ENCODE results near the gene RAPGEF3. TPM values are rescaled to one million over a fixed set of nuclear protein-coding genes. Genes with fewer than 3 reads are reported as not detected.

RAPGEF3 gene
- total RNA-seq, 2 donors from 2014 or later, result 27.3 to 35.9 TPM

DNA sequence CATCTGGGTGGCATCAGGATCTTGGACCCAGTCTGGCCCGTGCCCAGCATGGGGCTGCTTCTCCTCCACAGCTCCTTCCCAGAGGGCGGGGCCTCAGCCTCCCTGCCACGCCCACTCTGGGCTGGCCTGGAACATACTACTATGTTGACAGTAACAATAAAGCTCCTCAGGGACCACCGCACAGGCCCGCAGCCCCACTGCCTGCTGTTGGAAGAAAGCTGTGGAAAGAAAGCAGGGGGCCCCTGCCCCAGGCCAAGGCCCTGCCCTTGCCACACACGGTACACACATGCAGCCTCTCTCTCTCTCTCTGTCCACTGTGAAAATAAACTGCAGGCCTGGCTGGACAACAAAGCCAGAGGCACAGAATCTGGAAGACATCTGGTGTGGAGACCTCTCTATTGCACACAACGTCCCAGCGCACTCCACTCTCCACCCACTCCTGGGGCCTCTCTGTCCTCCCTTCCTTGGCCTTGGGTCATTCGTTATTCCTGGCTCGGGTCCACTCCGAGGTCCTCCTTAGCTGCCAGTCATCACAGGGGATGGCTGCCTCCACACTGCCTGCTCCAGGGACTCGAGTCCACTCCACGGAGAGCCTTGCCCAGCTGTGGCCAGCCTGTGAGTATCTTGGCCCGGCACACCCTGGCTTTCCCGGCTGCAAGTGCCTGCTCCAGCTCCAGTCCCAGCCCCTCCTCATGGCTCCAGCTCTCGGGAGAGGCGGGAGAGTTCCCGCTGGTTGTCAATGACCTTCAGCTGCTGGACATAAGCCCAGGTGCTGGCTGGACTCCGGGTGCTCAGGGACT lies 21.6 kb downstream of the RAPGEF3 start:
- ATAC-seq, result peak; percentile 79 to 83
- DNase-seq, result peak; percentile 91
- intact Hi-C loops (cut with DNase I), result no loop called here

DNA sequence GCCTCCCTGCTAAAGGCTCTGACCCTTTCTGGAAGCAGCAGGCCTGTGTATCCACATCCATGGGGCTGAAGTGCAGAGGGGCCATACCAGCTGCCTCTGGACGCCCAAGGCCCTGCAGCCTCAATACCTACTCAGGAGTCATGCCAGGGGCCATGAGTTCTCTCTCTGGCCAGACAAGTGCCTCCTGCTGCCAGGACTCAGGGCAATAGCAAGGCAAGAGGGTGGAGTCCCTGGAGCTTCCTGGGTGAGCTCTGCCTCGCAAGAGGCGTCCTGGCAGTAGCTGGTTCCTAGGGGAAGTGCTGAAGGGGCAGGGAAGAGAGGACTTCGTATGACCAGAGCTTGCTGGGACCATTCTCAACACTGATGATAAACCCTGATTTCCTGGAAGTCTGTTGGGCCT lies 22.5 kb downstream of the RAPGEF3 start:
- ATAC-seq (peak in 1 of 2 donors; percentile 0), DNase-seq (no peak)
- intact Hi-C loops (cut with DNase I), result no loop called here

DNA sequence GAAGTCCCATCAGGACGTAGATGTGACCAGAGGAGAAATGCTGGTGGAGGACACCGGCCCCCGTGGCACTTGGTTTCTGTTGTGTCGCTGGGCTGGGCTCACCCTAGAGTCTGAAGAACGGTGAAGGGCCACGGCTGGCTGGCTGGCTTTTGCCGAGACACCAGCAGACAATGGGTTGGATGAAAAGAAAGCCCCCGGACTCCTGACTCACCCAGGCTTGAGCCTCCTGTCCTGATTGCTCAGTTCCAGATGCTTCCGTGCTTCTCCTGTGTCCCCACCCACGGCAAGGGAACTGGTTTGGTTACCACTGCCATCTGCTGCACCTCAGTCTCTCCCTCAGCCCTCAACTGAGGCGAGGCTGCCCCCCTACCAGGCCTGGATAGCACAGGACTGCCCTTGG lies 23.0 kb downstream of the RAPGEF3 start:
- ATAC-seq (no peak), DNase-seq (peak; percentile 33)
- intact Hi-C loops (cut with DNase I), result no loop called here

DNA sequence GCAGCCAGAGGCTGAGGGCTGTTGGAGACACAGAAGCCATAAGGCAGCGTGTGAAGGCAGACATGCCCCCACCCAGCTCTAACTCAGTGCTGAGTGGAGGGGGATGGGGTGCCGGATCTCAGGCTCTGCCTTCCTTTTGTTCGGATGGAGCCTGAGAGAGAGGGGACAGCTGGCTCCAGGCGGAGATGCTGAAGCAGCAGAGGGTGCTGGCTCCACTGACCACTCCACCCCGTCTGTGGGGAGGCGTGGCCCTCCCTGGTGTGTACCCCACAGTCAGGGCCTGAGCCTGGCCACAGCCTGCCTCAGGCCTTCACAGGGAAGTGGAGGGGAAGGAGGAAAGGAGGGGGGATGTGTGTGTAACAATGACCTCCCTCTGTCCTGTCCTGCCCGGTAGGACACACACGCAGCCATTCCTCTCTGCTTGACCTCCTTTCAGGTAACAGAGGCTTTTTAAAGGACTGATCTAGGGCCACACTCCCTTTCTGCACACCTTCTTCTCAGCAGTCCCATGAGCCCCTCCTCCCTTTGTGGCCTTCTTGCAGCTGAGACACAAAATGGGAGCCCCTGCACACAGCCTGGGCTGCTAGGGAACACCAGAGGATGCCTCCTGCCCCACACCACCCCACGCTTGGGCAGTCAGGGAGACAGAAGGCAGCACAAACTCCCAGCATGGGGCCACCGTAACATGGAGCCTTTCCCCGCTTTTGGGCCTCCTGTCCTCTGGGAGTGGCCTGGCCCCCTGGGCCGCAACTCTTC lies 23.8 kb downstream of the RAPGEF3 start:
- intact Hi-C loops (cut with DNase I), result no loop called here
- DNase-seq (no peak), ATAC-seq (peak in 1 of 2 donors; percentile 0)

DNA sequence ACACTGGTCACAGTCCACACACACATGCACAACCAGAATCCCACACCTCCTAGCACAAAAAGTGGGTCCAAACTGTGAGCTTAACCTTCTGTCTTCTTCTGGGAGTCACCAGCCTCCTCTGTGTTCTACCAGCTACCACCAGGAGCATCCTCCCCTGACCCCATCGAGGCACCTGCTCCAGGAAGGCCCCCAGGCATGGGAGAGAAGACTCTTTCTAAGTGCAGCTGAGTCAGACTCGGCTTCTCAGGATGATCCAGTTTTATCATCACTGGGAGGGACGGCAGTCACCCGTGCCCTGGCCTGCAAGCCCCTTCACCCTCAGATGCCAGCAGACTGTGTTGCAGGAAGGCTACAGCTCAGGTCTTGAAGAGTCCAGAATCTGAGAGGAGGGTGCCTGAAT lies 25.5 kb downstream of the RAPGEF3 start:
- intact Hi-C loops (cut with DNase I), result no loop called here
- no peak for DNase-seq
- no peak for ATAC-seq

DNA sequence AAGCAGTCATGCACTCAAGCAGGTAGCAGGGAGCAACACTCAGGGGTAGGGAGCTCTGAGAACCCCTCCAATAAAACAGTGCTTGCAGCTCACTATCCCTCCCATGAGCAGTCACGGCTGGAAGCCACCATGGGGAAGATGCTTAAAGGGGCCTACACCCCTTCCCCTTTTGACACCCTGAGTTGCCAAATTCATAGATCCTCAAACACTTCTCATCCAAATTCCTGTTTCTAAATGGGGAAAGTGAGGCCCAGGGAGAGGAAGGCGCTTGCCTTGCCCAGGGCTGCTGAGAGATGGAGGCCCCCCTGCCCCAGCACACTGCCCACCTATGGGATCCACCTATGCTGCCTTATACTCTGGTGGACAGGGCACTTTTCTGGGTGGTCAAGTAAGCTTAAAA lies 26.2 kb downstream of the RAPGEF3 start:
- ATAC-seq (no peak), DNase-seq (no peak)
- intact Hi-C loops (cut with DNase I), result no loop called here

DNA sequence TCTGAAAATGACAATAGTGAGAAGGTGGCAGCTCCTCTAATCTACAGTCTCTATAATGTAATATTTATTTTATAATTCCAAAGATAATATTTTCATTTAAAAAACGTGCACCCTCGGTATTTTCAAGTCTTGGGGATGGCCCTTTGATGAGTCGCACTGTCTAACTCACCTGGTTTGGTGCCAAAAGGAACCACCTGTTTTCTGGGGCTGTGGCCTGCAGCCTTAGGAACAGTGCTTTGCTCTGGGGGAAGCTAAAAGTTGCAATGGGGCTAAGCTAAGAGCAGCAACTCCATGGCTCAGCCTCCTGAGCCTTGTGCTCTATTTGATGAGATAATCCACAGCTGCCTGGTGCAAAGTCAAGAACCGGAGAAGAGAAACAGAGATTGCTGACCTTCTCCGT lies 27.0 kb downstream of the RAPGEF3 start:
- DNase-seq (no peak), ATAC-seq (no peak)
- intact Hi-C loops (cut with DNase I), result no loop called here

DNA sequence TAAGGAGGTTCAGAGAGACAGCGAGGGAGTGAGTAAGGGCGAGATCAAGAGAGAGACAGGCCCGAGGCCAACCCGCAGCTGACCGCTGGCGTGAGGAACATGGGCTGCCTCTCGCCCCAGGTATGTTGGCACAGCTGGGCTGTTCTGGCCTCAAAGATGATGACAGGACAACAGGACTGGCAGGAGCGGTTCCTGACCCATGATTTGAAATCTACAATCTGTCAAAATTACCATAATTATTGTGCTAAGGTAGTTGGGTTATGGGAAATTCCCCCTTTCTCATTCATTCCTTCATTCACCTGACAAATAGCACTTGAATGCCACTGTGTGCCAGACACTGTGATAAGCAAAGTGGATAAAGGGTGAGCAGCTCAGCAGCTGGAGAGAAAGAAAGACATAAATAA lies 28.3 kb downstream of the RAPGEF3 start:
- DNase-seq (peak; percentile 34), ATAC-seq (peak; percentile 25 to 61)
- intact Hi-C loops (cut with DNase I), result no loop called here

DNA sequence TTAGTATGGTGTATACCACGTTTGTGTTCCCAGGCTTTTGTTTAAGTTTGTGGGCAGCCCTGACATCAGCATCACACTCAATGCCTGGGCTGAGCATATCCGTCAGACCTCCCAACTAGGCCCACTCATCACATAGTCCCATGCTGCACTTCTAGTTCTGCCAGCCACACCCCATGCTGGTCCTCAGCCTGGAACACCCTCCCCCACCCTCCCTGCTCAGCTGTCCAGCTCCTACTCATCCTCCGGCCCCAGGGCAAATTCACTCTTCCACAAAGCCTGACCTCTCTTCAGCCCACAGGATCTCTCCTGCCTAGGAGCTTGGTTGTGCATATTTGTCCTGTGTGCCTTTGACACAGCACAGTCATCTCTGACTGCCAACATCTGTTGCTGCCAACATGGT lies 29.4 kb downstream of the RAPGEF3 start:
- peak in 1 of 2 donors; percentile 29 for ATAC-seq
- intact Hi-C loops (cut with DNase I), result no loop called here
- DNase-seq, result peak; percentile 20

DNA sequence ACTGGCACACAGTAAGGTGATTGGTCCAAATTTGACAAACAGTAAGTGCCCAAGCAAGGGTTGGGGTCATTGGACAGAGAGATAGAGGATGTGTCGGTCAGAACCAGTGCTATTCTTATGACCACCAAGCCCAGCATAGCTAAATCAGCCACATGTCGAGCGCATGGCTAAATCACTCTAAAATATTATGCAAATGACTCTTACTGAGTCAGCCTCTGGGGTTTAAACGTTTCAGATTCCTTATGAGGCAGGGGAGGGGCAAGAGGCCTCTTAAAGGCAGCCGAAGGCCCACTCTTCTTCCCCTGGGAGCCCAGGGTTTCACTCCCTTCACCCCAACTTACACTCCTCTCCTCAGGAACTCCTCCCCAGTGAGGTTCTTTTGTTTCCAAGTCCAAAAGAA lies 32.8 kb downstream of the RAPGEF3 start:
- intact Hi-C loops (cut with DNase I), result no loop called here
- ATAC-seq, result peak; percentile 38 to 45
- DNase-seq, result peak; percentile 10

DNA sequence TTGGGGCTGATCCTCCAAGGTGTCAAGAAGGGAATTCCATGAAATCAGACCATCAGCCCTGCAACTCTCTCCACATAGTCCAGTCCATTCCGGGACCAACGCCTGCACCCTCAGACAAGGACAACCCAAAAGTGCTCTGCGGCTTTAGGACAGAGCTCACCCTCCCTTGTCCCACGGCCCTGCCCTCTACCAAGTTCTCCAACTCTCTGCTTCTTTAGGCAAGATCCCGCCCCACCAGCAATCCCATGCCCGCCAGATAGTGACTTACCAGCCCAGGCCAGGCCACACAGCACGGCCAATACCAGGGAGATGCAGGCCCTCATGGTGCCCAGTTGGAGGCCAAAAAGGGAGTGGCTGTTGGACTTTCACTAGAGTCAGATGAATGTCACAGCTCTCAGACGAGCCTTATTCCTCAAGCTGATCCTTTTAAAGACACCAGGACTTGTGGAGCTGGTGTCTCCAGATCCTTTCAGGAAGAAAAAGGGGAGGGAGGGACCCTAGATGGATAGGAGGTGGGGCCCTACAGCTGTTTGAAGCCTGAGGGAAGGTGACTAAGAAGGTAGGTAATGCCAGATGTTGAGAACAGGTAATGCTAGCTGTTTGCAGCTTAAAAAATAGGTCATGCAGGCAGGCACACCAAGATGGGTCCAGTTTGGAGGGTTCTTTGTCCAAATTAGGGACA lies 33.4 kb downstream of the RAPGEF3 start, which contains the start of gene ENDOU:
ENDOU (minus strand) TSS at position 400 of the 682 bp plus-strand sequence; CDS start at position 323, 77 bp downstream.
- no peak for DNase-seq
- intact Hi-C loops (cut with DNase I), result no loop called here
- no peak for ATAC-seq

DNA sequence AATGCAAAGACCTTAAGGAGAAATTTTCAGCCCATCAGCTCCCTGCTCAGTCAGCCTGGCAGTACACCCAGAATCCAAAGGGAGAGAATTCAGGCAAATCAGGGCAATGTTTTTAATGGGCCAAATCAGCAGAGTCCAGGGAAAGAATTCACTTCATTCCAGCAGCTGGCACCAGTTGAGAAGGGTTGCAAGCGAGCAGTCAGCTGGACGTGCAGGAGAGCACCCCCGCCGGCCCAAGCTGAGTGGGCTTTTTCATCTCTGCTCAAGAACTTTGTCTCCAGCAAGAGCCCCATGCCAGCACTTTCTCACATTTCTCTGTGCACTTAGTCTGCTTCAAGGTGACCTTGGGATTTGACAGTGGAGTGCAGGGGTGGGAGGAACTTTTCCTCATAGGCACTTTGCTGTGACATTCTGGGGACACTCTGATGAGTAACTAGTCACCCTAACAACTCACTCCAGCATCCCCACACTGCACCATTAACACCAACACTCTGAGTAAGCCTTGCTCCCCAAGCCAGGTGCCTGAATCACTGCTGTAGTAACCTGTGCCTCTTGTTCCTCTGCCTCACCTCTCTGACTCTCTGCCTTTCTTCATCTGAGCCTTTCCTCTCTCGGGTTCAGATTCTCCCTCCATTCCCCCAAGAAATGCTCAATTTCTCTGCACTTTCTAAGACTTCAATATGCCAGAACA lies 35.6 kb downstream of the RAPGEF3 start:
- intact Hi-C loops (cut with DNase I), result no loop called here
- ATAC-seq (no peak), DNase-seq (no peak)

DNA sequence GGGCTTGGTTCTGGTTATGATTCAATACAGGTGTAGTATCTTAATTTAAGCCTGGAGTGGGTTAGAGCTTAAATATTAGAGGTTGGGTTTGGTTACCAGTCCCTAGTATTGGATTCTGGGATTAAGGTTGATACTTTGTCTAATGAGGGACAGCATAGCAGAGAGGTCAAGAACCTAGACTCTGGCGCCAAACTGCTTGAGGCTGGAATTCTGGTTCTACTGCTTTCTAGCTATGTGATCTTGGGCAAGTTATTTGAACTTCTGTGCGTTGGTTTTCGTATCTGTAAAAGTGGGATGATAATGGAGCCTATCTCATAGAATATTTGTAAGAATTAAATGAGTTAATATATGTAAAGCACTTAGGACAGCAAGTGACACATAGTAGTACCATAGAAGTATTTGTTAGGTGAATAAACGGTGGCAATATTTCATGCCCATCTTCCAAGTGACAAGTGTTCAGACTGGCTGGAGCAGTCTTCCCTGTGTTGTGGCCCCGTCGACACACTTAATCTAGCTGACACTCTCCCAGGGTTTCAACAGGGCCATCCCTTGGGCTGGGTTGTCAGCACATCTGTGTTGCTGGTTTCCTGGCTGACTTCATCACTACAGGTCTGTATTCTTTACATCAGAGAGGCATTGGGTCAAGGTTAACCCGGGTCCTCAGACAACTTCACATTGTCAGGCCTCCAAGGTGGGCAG lies 36.4 kb downstream of the RAPGEF3 start:
- intact Hi-C loops (cut with DNase I), result no loop called here
- no peak for DNase-seq
- no peak for ATAC-seq

DNA sequence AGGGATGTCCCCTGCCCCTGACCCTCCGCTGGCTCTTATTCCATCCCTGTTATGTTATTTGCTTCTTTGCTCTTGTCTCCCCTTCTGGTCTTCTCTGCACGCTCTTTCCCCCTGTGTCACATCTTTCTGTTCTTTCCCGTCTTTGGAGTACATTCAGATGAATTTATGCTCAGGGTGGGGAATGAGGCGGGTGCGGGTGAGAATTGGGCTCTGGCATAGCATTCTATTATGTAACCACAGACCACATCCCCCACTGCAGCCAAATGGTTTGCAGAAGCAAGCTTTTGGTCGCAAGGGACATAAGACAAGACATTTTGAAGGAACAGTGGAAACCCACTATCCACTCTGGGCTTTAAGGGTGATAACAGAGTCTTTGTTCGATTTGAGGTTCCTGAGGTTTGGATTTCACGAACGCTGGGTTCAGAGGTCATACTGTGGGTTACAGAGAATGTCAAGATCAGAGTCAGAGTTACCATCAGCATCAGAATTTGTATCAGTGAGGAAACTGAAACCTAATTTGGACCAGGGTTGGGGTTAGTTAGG lies 37.2 kb downstream of the RAPGEF3 start:
- intact Hi-C loops (cut with DNase I), result no loop called here
- ATAC-seq (no peak), DNase-seq (no peak)

DNA sequence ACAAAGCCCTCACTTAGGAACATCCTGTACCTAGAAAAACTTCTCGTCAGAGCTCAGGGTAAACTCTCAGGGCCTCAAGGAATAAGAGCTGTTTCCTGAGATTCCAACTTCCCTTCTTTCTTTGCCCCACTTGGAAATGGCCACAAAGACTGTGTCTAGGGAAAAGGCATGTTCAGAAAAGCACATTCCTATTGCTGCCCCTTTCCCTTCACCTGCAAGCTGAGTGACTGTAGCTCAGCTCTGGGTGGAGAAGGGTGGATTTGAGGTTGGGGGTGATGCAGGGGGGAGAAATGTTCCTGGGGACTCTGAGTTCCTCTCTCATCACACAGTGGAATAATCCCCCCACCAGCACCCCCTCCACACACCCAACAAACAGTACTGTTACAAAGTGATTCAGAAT lies 40.1 kb downstream of the RAPGEF3 start:
- intact Hi-C loops (cut with DNase I), result loop anchor here (5.0 to 10.0 kb wide), 3 partner anchors 49 to 246 kb away; partner anchors contain the start of gene TMEM106C (in 1 of the 2)
- ATAC-seq (no peak), DNase-seq (no peak)

DNA sequence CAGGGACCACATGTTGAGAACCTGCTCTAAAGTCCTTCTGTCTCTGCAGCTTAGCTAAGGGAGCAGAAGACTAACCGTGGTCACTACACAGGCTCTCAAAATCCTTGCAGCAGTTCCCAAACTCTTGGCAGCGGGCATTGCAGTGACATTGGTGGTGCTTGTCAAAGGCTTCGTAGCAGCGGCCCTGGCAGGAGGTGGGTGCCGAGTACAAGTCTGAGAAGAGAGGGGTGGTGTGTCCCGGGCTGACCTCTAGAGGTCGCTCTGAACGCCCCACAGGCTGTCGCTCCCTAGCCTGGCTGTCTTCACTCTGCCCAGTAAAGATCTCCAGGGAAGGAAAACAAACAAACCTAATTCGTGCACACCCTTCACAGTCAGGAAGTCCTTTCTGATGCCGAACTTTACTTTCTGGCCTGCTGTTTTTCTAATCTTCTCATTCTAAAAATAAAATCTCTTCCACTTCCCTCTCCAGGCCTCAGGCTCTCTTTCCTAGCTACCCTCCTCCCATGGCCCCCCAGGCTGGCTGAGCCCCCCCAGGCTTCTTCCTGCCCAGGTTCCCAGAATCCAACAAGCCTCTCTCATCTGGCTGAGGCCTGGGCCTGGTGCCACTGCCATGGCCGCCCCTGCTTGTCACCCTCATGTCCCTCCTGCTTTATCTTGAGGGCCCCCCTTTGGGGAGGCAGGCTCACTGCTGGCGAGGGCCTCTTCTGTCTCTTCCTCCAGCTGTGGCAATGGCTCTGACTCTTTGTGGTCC lies 41.1 kb downstream of the RAPGEF3 start:
- peak; percentile 89 to 91 for ATAC-seq
- peak; percentile 88 for DNase-seq
- intact Hi-C loops (cut with DNase I), result loop anchor here (2.0 to 10.0 kb wide), 5 partner anchors 41 to 247 kb away; partner anchors contain the start of genes RAPGEF3 (in 1 of the 2) and TMEM106C (in 1 of the 2)

DNA sequence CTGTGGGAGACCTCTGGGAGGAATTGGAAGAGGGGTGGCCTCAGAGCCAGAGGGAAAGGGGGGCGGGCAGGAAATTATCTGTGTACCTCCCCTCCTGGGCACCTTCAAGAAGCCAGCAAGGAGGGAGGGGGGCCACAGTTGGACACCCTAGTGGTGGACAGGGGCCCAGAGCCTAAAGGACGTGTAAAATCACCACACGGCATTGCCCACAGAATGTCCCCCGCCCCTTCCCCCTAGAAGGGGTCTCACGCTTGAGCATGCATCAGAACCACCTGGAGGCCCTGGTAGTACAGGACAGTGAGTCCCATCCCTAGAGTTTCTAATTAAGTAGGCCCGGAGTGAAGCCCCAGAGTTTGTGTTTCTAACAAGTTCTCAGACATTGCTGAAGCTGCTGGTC lies 41.6 kb downstream of the RAPGEF3 start:
- ATAC-seq, result no peak
- intact Hi-C loops (cut with DNase I), result loop anchor here (2.0 to 10.0 kb wide), 5 partner anchors 42 to 248 kb away; partner anchors contain the start of genes RAPGEF3 (in 1 of the 2) and TMEM106C (in 1 of the 2)
- DNase-seq, result no peak

Data from left cardiac atrium (tissue), 4 donors.